GM21526 (cell line): ENCODE measurements around the gene CDA.

Experiments used
- ATAC-seq: cut with Tn5 transposase; IDR thresholded peaks from one replicate; pipeline ENCODE4 v1.9.1; 2021; ENCODE audit warnings: moderate library complexity; ENCODE audit not compliant: unreplicated experiment, low FRiP score

The CDA gene

GRCh38 chr1:20643080-20643479, 54.2 kb downstream of the CDA start:
- ATAC-seq: no peak

GRCh38 chr1:20644416-20644815, 55.5 kb downstream of the CDA start:
- no peak for ATAC-seq

- ATAC-seq: no peak
Measured at GRCh38 chr1:20645414-20645813, 56.5 kb downstream of the CDA start.

- ATAC-seq: no peak
Measured at GRCh38 chr1:20648438-20648837, 59.5 kb downstream of the CDA start.

- no peak for ATAC-seq
Measured at GRCh38 chr1:20648946-20649345, 60.0 kb downstream of the CDA start.

GRCh38 chr1:20652300-20652699, 63.4 kb downstream of the CDA start:
- ATAC-seq: no peak

- ATAC-seq: no peak
Measured at GRCh38 chr1:20654104-20654690, 65.3 kb downstream of the CDA start.

GRCh38 chr1:20657024-20657423, 68.1 kb downstream of the CDA start:
- ATAC-seq: no peak

GRCh38 chr1:20658166-20658915, 69.4 kb downstream of the CDA start:
- no peak for ATAC-seq

GRCh38 chr1:20660363-20660762, 71.5 kb downstream of the CDA start:
- ATAC-seq: no peak

- no peak for ATAC-seq
Measured at GRCh38 chr1:20660847-20661206, 71.9 kb downstream of the CDA start.

- peak; percentile 88 for ATAC-seq
Measured at GRCh38 chr1:20661207-20662109, 72.6 kb downstream of the CDA start, which contains the start of gene DDOST. Gene DDOST (minus strand): TSS chr1:20661369. CDS start chr1:20661350, 19 bp downstream.

- ATAC-seq: no peak
Measured at GRCh38 chr1:20662110-20662475, 73.2 kb downstream of the CDA start.

- no peak for ATAC-seq
Measured at GRCh38 chr1:20663365-20663764, 74.5 kb downstream of the CDA start.

GRCh38 chr1:20663969-20664715, 75.2 kb downstream of the CDA start:
- no peak for ATAC-seq

- ATAC-seq: no peak
Measured at GRCh38 chr1:20665726-20666125, 76.8 kb downstream of the CDA start.

- ATAC-seq: no peak
Measured at GRCh38 chr1:20666146-20666545, 77.2 kb downstream of the CDA start.

GRCh38 chr1:20666804-20667203, 77.9 kb downstream of the CDA start:
- ATAC-seq: no peak
